Transverse colon (tissue), 4 donors: ENCODE results near the gene POU6F1. TPM values are rescaled to one million over a fixed set of nuclear protein-coding genes. Genes with fewer than 3 reads are reported as not detected.

Experiments
- DNase-seq: peaks from one replicate; pipeline ENCODE4 v3.0.0-alpha.2; 2019
- H3K27ac ChIP-seq, 4 donors: fragments of 200-600 bp; sonication (generic); 2 replicates each; pipeline ENCODE4 v1.5.1; 2016 to 2018; ENCODE audit warnings: inconsistent platforms in 4 of 4
- H3K27me3 ChIP-seq: fragments of 200-600 bp; sonication (generic); 2 replicates; pipeline ENCODE4 v1.5.1; 2017; ENCODE audit warnings: inconsistent platforms
- H3K36me3 ChIP-seq, 4 donors: fragments of 200-600 bp; sonication (generic); 2 replicates each; pipeline ENCODE4 v1.5.1; 2017 to 2019; ENCODE audit warnings: inconsistent platforms in 4 of 4
- H3K4me1 ChIP-seq, 4 donors: fragments of 200-600 bp; sonication (generic); 2 replicates each; pipeline ENCODE4 v1.5.1; 2017 to 2020; ENCODE audit warnings: inconsistent platforms in 4 of 4
- H3K4me3 ChIP-seq, 4 donors: fragments of 200-600 bp; sonication (generic); 1 replicate in 1 of 4; 2 replicates in 3 of 4; pipeline versions ENCODE4 v1.5.1 to v1.6.1; 2017 to 2019; ENCODE audit warnings: inconsistent platforms in 4 of 4
- H3K9me3 ChIP-seq, 2 donors: fragments of 200-600 bp; sonication (generic); 2 replicates each; pipeline ENCODE4 v1.5.1; 2017 to 2019; ENCODE audit warnings: inconsistent platforms in 2 of 2
- EP300 ChIP-seq: sonication (generic); formaldehyde crosslinking; IDR thresholded peaks from one replicate; pipeline ENCODE4 v1.6.1; 2017; ENCODE audit warnings: antibody characterized with exemption, low read depth
- POLR2A ChIP-seq: fragments of 450-650 bp; IDR thresholded peaks from one replicate; pipeline ENCODE4 v1.6.1; 2016; ENCODE audit warnings: antibody characterized with exemption, mild to moderate bottlenecking, moderate library complexity
- POLR2AphosphoS5 ChIP-seq, 3 donors: sonication (generic); formaldehyde crosslinking; IDR thresholded peaks; one replicate each; pipeline ENCODE4 v1.6.1; 2016; ENCODE audit warnings: antibody characterized with exemption in 3 of 3
- WGBS, 2 donors: methylation state at CpG; one replicate each; pipeline ENCODE4 v1.1.5; 2018; ENCODE audit warnings: low coverage in 1 of 2; 5-methylcytosine and 5-hydroxymethylcytosine counted together
- in situ Hi-C, 4 donors: fragments of 200-750 bp; cut with MboI; loops; one replicate each; pipeline versions ENCODE4 v1.15.0 to v1.15.1; 2017; ENCODE audit warnings: low sequenced_read_pairs in 3 of 4, low pct_ligation_motif_present in 1 of 4, low pct_unique_long_range_greater_than_20kb in 1 of 4
- intact Hi-C: fragments of 100-400 bp; cut with DNase I; formaldehyde crosslinking; loops from one replicate; pipeline ENCODE4 v1.15.1; 2023; ENCODE audit warnings: low total_unique reads
- total RNA-seq, 4 donors: library from RNA; depleted of rRNA; stranded (reverse); fragments of >200 nt; gene quantifications; one replicate each; pipeline ENCODE4 v1.1.0, GENCODE V29; 2016
- TF ChIP-seq, protein P1 (sequence below), 5 experiments: fragments of 200-600 bp in 3 of 5; fragments of 450-650 bp in 2 of 5; sonication (generic) in 3 of 5; IDR thresholded peaks; 1 replicate in 2 of 5; 2 replicates in 3 of 5; pipeline ENCODE4 v1.5.1; 2016 to 2017; ENCODE audit warnings: antibody characterized with exemption in 5 of 5, inconsistent platforms in 3 of 5, mild to moderate bottlenecking in 2 of 5, moderate library complexity in 1 of 5

The POU6F1 gene
- total RNA-seq, 4 donors from 2014 or later = 3.7 to 6.5 (median 6.1) TPM

DNA sequence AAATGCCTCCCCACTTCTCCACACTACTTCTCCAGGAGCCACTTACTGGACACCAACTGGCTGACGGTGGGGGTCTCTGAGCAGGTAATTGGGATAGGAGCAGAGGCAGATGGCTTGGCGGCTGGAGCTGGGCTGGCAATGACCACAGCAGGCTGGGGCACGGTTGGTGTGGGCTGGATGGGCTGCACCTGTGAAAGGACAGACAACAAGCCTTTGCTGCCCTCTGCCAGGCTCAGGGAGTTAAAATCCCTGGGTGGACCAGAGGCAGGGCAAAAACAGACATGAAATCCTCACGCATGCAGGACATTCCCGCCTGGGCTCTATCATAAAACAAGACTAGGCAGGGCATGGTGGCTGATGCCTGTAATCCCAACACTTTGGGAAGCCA, 25.6 kb downstream of the POU6F1 start:
- no peaks in the 10 kb centered on the region for H3K27me3 ChIP-seq
- TF ChIP-seq POLR2A = no peak
- no peak for TF ChIP-seq POLR2AphosphoS5 (IDR thresholded peaks at IDR 0.05)
- TF ChIP-seq EP300 = no peak
- TF ChIP-seq, protein P1, sequence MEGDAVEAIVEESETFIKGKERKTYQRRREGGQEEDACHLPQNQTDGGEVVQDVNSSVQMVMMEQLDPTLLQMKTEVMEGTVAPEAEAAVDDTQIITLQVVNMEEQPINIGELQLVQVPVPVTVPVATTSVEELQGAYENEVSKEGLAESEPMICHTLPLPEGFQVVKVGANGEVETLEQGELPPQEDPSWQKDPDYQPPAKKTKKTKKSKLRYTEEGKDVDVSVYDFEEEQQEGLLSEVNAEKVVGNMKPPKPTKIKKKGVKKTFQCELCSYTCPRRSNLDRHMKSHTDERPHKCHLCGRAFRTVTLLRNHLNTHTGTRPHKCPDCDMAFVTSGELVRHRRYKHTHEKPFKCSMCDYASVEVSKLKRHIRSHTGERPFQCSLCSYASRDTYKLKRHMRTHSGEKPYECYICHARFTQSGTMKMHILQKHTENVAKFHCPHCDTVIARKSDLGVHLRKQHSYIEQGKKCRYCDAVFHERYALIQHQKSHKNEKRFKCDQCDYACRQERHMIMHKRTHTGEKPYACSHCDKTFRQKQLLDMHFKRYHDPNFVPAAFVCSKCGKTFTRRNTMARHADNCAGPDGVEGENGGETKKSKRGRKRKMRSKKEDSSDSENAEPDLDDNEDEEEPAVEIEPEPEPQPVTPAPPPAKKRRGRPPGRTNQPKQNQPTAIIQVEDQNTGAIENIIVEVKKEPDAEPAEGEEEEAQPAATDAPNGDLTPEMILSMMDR (IDR thresholded peaks at IDR 0.05) = no peak
- H3K27ac ChIP-seq = no peak overlapping the region
- DNase-seq = no peak
- WGBS, 2 donors = 93% methylated on average over 5 of the region's 5 CpGs; no CpG with 5 or more reads in 1 of the 2 donors
- intact Hi-C loops = no loop called here
- no peaks in the 10 kb centered on the region for H3K4me1 ChIP-seq
- H3K9me3 ChIP-seq = no peaks in the 10 kb centered on the region
- H3K4me3 ChIP-seq = no peak overlapping the region
- in situ Hi-C loops = no loop called here
- no peaks in the 10 kb centered on the region for H3K36me3 ChIP-seq

DNA sequence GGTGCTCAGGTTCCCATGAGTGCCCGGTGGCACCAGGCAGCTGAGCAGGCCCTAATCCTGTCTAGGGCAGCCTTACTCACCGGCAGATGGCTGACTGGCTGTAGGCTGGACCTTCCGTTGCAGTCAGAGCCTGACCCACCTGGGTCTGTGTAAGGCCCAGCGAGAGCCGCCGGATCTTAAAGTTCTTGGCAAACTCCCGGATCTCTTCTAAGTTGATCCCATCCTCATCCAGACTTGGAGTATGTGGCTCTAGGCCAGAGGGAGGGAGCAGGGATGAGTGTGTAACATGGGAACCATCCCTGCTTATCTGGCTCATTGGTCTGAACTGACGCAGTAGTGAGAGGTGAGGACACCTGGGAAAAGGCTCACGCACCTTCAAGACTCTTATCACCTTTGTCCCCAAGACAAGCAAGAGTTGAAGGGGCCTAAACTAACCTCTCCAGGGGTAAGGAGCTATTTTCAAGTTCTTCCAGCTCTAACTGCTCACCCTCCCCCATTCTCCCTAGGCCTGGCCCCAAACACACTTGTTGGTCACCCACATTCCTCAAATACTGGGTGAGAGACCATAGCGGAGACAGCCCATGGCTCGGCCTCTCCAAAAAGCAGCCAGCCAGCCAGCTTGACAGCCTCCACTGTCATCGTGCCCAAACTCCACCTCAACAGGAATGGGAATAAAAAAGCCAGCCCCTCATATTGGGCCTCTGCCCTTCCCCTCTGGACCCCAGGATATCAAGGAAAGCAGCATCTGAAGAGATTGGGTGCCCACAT, 26.2 kb downstream of the POU6F1 start:
- WGBS, 2 donors = 76 to 97% methylated on average over 3 to 11 of the region's 12 CpGs
- Histone ChIP-seq H3K4me1 (no peaks in the 10 kb centered on the region), H3K9me3 (no peaks in the 10 kb centered on the region), H3K36me3 (no peaks in the 10 kb centered on the region), H3K27ac (no peak overlapping the region), H3K27me3 (no peaks in the 10 kb centered on the region), H3K4me3 (no peak overlapping the region)
- TF ChIP-seq POLR2A (no peak), EP300 (no peak), POLR2AphosphoS5 (IDR thresholded peaks at IDR 0.05) (no peak)
- TF ChIP-seq, protein P1 (IDR thresholded peaks at IDR 0.05) = no peak
- intact Hi-C loops = no loop called here
- in situ Hi-C loops = no loop called here
- DNase-seq = no peak

DNA sequence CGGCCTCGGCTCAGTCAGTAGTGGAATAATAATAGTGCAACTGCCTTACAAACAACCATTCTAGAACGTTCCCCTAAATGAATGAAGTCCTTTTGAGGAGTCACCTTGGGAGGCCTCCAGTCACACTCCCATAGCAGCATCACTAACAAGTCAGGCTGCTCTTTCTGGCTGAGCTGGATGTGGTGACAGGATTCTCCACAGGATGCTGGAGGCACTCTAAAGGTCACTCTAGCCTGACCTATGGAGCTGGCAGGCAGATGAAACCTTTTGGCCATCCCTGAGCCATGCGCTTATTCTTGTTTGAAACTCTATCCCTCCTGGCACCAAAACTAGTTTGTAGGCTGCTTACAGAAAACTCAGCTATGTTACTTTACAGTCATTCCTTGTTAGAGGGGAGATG, 27.0 kb downstream of the POU6F1 start:
- Histone ChIP-seq H3K4me1 (no peaks in the 10 kb centered on the region), H3K9me3 (no peaks in the 10 kb centered on the region), H3K4me3 (no peak overlapping the region), H3K27me3 (no peaks in the 10 kb centered on the region), H3K36me3 (no peaks in the 10 kb centered on the region), H3K27ac (no peak overlapping the region)
- TF ChIP-seq EP300 (no peak), POLR2AphosphoS5 (IDR thresholded peaks at IDR 0.05) (no peak), POLR2A (no peak)
- TF ChIP-seq, protein P1 (IDR thresholded peaks at IDR 0.05) = no peak
- no peak for DNase-seq
- WGBS, 2 donors = 90 to 100% methylated on average over 2 to 4 of the region's 4 CpGs
- intact Hi-C loops = no loop called here
- in situ Hi-C loops = no loop called here

DNA sequence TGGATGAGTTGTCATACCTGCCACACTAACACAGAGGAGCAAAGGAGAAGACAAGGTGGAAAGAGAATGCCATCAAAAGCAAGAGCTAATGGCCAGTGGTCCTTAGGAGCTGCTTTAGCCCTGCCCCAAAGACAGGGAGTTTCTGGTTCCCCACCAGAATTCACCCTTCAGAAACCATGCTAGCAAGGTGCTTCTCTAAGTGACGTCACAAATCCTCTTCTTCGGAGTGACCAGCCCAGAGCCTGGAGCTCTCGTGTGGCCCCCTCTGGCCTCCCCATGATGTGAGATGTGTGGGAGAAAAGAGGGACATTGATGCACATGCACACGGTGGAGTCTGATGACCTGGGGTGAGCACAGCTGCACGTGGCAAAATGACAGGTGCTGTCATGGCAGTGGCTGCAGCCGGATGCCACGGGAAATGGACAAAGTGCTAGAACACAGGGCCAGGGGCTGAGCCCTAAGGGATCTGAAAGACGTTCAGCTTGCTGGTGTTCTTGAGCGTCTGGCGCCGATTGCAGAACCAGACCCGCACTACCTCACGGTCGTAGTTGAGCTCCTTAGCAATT, 28.0 kb downstream of the POU6F1 start:
- TF ChIP-seq EP300 (no peak), POLR2A (no peak), POLR2AphosphoS5 (IDR thresholded peaks at IDR 0.05) (no peak)
- TF ChIP-seq, protein P1 (IDR thresholded peaks at IDR 0.05) = no peak
- H3K27ac ChIP-seq = no peak overlapping the region
- H3K36me3 ChIP-seq = no peaks in the 10 kb centered on the region
- H3K4me3 ChIP-seq = no peak overlapping the region
- intact Hi-C loops = no loop called here
- DNase-seq = no peak
- WGBS, 2 donors = 90 to 93% methylated on average over 3 to 14 of the region's 14 CpGs
- in situ Hi-C loops = no loop called here
- H3K4me1 ChIP-seq = no peaks in the 10 kb centered on the region
- H3K27me3 ChIP-seq = no peaks in the 10 kb centered on the region
- no peaks in the 10 kb centered on the region for H3K9me3 ChIP-seq
